ENCODE data around the gene RARRES2.

DNA sequence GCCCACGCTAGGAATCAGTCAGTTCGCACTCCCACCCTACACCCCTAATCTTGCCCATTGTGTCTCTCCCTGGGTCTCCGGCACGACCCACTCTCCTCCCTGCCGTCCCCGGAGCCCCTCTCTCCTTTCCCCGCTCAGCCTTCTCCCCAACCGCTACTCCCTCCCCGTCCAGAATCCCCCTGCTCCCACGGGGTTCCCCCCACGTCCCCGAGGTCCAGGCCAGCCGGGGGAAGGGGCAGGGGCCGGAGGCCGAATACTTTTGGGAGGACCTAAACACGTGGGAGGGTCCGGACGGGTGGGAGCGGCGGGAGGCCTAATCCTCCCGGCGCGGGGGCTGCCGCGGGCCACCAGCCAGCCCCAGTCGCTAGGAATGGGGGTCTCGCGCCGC, 560 bp downstream of the RARRES2 start:
- TF ChIP-seq, protein P1, sequence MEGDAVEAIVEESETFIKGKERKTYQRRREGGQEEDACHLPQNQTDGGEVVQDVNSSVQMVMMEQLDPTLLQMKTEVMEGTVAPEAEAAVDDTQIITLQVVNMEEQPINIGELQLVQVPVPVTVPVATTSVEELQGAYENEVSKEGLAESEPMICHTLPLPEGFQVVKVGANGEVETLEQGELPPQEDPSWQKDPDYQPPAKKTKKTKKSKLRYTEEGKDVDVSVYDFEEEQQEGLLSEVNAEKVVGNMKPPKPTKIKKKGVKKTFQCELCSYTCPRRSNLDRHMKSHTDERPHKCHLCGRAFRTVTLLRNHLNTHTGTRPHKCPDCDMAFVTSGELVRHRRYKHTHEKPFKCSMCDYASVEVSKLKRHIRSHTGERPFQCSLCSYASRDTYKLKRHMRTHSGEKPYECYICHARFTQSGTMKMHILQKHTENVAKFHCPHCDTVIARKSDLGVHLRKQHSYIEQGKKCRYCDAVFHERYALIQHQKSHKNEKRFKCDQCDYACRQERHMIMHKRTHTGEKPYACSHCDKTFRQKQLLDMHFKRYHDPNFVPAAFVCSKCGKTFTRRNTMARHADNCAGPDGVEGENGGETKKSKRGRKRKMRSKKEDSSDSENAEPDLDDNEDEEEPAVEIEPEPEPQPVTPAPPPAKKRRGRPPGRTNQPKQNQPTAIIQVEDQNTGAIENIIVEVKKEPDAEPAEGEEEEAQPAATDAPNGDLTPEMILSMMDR (IDR thresholded peaks at IDR 0.05; ENCODE audit: insufficient read depth, low read depth, low read length): no peak
- peak; percentile 76 for TF ChIP-seq EZH2 (IDR thresholded peaks at IDR 0.05; ENCODE audit: insufficient read depth, low read length)
